HG03175 (cell line): ENCODE results near the gene G6PC3.
A peak's percentile ranks its signal among the peaks of the same experiment; 100 is the strongest.

ENCODE experiments used
- ATAC-seq: cut with Tn5 transposase; IDR thresholded peaks from one replicate; pipeline ENCODE4 v1.9.1; 2021; ENCODE audit warnings: mild to moderate bottlenecking, moderate library complexity; ENCODE audit not compliant: unreplicated experiment

G6PC3 gene

GRCh38 chr17:44120851-44121605, 50.5 kb downstream of the G6PC3 start:
- no peak for ATAC-seq

DNA sequence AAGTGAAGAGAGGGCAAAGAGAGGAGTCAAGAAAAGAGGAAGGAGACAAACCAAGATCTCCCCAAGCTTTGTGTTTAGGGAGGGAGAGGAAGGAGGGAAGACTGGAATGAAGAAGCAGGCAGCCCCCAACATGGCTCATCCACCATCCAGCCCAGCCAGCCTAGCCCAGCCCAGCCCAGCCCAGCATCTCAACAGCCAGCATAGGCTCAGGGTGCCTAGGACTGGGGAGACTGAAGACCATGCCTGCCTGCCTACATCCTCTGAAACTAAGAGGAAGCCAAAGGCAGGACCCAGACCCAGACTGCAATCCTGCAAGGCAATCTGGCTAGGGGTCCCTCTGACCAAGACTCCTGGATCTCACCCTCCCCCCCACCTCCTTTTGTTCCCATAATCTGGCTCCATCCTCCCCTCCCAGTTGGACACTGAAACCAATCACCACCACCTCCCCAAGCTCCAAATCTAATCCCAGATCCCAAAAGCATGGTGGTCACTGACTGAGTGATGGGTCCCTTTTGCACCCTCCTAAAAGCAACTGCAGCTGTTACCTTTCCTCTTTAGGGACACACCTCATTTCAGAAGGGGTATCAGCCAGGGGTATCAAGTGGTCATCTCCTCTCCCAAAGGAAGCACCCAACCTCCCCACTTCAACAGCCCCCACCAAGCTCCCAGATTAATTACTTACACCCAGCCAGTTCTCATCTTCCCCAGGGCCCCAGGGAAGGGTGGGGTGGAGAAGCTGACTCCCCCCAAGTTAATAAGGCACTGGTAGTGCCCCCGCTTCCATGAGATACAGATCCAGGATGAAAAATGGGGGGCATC, 51.7 kb downstream of the G6PC3 start:
- no peak for ATAC-seq

GRCh38 chr17:44122816-44123355, 52.4 kb downstream of the G6PC3 start:
- peak; percentile 20 for ATAC-seq

- peak; percentile 91 for ATAC-seq
These were observed 53.0 kb downstream of the G6PC3 start, which contains the start of gene HDAC5 for GRCh38 chr17:44123356-44124117. TSS of gene HDAC5 (minus strand) at chr17:44123641. CDS start at chr17:44117515, 6,126 bp downstream.

- no peak for ATAC-seq
These were observed 53.5 kb downstream of the G6PC3 start for GRCh38 chr17:44124118-44124438.
